Choroid plexus epithelial cell (primary cell): Measurements from ENCODE around the gene MAP7D2.

ENCODE experiments used
- DNase-seq: peaks from one replicate; pipeline ENCODE4 v3.0.0-alpha.2; 2010; ENCODE audit warnings: low read depth
- H3K4me3 ChIP-seq: 2 replicates; pipeline ENCODE4 v1.5.1; 2011; ENCODE audit warnings: low read depth, mild to moderate bottlenecking, control low read depth, low read length, moderate library complexity
- TF ChIP-seq, protein P1 (sequence below): conservative IDR thresholded peaks from 2 replicates; pipeline ENCODE4 v1.5.1; 2011; ENCODE audit warnings: low read depth, mild to moderate bottlenecking, control low read depth, inconsistent platforms, low read length, moderate library complexity

MAP7D2 gene

DNA sequence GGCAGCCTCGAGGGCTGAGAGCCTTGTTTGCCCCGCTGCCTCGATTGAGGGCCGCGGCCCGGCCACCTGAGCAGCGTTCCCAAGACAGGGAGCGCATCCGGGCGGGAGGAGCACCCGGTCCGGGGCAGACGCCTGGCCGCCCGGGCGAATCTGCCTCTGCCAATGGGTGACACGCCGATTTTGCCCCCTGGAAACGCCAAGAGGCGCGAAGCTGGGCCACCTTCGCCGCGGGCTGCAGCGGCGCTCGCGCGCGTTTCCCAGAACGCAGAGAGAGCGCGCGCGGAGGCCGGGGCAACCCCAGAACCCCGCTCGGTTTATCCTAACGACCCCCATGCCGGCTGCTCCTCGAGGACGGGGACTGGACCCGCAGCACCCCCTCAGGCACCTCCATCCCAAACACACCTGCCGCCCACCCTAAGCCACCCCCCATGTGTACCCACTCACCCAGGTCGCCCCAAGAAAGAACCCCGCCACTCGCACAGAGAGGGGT lies 575 bp downstream of the MAP7D2 start:
- H3K4me3 ChIP-seq = peak overlapping the region; percentile 36
- TF ChIP-seq, protein P1, sequence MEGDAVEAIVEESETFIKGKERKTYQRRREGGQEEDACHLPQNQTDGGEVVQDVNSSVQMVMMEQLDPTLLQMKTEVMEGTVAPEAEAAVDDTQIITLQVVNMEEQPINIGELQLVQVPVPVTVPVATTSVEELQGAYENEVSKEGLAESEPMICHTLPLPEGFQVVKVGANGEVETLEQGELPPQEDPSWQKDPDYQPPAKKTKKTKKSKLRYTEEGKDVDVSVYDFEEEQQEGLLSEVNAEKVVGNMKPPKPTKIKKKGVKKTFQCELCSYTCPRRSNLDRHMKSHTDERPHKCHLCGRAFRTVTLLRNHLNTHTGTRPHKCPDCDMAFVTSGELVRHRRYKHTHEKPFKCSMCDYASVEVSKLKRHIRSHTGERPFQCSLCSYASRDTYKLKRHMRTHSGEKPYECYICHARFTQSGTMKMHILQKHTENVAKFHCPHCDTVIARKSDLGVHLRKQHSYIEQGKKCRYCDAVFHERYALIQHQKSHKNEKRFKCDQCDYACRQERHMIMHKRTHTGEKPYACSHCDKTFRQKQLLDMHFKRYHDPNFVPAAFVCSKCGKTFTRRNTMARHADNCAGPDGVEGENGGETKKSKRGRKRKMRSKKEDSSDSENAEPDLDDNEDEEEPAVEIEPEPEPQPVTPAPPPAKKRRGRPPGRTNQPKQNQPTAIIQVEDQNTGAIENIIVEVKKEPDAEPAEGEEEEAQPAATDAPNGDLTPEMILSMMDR = no peak
- DNase-seq = no peak

DNA sequence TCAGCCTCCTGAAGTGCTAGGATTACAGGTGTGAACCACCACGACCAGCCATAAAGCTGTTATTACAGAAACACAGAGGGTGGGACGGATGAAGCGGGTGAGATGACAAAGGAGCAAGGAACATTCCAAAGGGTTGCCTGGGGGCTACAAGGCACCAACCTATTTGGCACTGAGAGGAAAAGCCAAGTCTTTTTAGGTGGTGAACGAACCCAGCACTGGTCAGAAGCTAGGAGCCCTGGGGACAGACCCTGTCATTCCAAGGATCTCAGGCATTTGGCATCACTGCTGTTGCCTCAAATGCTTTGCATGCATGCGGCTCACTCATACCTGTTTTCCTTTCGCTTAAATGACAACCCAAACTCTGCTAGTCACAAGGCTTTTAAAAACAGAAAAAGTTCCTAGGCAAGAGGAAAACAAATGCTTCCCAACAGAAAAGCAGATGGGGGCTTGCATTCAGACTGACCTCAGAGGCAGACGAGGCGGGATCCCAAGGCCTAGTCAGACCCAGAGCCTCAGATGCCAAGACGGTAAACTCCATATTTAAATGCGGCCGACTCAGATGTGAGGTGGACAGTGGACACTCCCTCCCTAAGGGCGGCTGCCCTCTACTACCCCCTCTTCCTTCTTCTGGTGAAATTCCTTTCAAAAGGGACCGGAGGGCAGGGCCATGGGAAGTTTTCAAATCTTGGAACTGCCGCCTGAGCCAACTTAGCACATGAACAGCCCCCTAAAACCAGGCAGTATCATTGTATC lies 4.5 kb downstream of the MAP7D2 start:
- H3K4me3 ChIP-seq = no peak overlapping the region
- no peak for DNase-seq
- TF ChIP-seq, protein P1 = no peak

DNA sequence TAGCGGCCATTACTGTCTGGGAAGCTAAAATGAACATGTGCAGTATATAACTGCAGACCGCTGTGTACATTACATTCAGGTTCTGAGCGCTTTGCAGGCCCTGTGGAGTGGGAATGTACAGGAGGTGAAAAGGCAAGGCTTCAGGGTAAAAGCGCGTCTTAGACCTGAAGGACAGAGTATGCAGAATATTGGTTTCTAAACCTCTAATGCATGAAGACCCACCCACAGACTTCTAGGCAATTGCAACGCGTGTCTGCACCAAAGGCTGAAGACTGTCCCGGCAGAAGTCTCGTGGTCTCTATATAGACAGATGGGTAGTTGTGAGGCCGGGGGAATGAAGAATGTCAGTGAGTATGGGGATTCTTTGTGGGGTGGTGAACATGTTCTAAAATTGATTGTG lies 5.4 kb downstream of the MAP7D2 start:
- DNase-seq = no peak
- TF ChIP-seq, protein P1 = no peak
- H3K4me3 ChIP-seq = no peak overlapping the region

DNA sequence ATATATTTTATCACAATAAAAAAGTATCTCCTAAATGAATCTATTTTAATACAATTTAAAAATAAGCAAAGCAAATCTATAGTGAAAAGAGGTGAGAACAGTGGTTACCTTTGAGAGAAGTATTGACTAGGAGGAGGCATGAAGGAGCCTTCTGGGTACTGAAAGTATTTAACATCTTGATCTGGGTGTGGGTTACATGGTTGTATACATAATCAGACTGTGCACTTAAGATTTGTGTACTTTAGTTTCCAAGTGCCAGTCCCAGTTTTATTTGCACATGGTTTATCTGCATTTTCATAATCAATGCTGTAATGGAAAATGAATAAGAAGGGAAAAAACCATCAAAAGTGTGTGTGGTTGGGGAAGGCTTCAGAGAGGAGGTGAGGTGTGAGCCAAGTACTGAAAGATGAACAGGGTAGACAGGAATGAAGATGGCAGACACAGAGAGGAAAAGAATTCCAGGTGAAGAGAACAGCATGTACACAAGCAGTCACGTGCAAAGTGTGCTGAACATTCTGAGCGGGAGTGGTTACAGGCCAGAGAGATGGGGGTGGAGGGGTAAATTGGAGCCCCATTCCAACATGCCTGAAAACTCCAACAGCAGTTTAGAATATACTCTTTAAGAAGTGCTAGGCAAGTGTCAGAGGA lies 14.6 kb downstream of the MAP7D2 start:
- no peak for DNase-seq
- no peak overlapping the region for H3K4me3 ChIP-seq
- TF ChIP-seq, protein P1 = no peak

DNA sequence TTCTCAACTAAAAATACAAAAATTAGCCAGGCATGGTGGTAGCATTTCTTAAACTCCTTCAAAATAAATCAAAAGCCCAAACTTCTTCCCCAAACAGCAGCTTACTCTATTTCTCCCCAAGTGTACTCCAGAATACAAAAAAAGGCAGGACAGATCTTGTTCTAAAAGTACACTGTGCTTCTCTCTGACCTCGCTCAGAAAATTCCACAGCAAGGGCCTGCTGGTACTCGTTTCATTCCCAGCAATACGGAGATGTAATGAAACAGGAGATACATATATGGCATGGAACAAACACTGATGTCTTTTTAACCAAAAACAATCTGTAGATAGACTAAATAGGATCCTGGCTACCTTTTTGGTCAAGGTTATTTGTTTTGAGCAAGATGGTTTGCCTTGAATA lies 25.2 kb downstream of the MAP7D2 start:
- TF ChIP-seq, protein P1 = no peak
- H3K4me3 ChIP-seq = no peak overlapping the region
- no peak for DNase-seq

DNA sequence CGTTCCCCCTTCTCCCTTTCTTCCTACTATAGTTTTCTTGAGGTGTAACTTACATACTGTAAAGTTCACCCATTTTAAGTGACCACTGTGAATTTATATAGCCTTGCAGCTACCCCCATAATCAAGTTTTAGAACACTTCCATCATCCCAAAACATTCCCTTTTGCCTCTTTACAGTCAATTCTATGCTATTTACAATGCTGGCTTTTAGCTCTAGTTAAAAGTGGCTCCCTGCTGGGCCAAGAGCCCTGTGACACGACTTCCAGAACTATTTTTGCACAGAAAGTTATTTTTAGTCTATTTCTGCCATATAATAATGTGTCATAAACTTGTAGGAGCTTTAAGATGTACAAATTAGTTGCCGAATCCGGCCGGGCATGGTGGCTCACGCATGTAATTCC lies 26.9 kb downstream of the MAP7D2 start:
- peak; percentile 25 for DNase-seq
- no peak overlapping the region for H3K4me3 ChIP-seq
- TF ChIP-seq, protein P1 = no peak
